ENCODE data around the gene LY86.

DNA sequence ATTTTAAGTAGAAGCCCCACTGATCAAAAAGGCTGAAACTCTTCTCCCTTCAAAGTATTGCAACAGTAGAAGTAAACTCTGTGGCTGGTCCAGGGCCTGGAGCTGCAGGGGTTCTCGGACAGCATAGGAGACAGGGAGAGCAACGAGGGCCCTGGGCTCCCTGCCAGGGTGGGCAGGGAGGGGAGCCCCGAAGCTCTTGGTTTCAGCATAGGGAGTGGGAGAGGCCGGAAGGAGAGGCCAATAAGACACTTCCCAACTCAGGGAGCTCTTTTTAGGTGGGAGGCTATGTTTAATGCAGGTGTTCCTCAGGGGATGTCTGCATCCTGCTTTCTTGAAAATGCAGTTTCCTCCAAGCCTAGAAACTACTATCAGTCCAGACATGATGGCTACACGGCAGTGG is 91.1 kb downstream of the LY86 start:
- TF ChIP-seq, protein P1, sequence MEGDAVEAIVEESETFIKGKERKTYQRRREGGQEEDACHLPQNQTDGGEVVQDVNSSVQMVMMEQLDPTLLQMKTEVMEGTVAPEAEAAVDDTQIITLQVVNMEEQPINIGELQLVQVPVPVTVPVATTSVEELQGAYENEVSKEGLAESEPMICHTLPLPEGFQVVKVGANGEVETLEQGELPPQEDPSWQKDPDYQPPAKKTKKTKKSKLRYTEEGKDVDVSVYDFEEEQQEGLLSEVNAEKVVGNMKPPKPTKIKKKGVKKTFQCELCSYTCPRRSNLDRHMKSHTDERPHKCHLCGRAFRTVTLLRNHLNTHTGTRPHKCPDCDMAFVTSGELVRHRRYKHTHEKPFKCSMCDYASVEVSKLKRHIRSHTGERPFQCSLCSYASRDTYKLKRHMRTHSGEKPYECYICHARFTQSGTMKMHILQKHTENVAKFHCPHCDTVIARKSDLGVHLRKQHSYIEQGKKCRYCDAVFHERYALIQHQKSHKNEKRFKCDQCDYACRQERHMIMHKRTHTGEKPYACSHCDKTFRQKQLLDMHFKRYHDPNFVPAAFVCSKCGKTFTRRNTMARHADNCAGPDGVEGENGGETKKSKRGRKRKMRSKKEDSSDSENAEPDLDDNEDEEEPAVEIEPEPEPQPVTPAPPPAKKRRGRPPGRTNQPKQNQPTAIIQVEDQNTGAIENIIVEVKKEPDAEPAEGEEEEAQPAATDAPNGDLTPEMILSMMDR (conservative IDR thresholded peaks at IDR 0.05 in 1 of 2, IDR thresholded peaks at IDR 0.05 in 1 of 2; ENCODE audit: low read depth in 1 of 2, low read length in 2 of 2), result no peak
- no peak for TF ChIP-seq EZH2 (IDR thresholded peaks at IDR 0.05; ENCODE audit: low read length, missing control alignments)
